ENCODE data around the gene DEPP1.

The DEPP1 gene

GRCh38 chr10:44993226-44993921 lies 14.8 kb upstream of the DEPP1 start:
- no peak for DNase-seq (ENCODE audit: low read depth)

DNA sequence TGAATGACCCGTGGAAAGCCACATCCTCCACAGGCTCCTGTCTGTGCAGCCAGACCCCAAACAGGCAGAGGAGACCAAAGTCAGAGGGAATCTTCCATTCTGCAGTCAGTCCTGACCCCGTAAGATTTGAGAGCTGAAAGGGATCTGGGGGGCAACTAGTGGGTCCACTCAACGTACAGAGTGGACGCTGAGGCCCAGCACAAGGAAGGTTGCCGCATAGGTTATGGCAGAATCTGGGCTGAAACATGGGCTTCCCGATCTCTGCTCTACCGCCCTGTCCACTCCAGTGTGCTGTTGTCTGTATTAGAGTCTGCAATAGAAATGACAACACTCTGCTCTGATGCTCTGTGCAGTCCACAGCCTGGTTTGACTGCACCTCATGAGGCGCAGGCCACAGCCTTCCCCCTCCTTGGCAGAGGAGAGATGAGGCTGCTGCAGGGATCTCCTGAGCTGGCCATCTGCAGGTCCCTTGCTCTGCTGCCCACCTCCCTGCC lies 14.2 kb upstream of the DEPP1 start:
- no peak for DNase-seq (ENCODE audit: low read depth)

- DNase-seq (ENCODE audit: low read depth) = no peak
Measured at GRCh38 chr10:44992070-44992731, 13.6 kb upstream of the DEPP1 start.

DNA sequence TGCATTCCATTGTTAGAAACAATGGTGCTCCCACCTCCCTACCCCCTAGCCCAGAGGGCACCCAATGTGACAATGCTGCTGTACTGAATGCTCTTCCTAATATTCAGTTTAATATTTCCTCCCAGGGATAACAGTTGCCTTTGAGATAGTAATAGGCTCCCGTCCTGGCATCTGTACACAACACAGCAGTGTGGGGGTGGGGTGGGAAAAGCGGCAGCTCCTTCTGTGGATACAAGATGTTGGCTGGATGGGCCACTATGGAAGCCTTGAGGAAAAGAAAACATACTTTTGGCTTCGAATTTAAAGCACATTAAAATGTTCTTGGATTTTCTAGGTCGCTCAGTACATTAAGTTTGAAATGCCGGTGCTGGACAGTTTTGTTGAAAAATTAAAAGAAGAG lies 13.0 kb upstream of the DEPP1 start:
- no peak for DNase-seq (ENCODE audit: low read depth)

- DNase-seq (ENCODE audit: low read depth) = no peak
Measured at GRCh38 chr10:44990965-44991364, 12.4 kb upstream of the DEPP1 start.

GRCh38 chr10:44990302-44990655 lies 11.7 kb upstream of the DEPP1 start:
- no peak for DNase-seq (ENCODE audit: low read depth)

DNA sequence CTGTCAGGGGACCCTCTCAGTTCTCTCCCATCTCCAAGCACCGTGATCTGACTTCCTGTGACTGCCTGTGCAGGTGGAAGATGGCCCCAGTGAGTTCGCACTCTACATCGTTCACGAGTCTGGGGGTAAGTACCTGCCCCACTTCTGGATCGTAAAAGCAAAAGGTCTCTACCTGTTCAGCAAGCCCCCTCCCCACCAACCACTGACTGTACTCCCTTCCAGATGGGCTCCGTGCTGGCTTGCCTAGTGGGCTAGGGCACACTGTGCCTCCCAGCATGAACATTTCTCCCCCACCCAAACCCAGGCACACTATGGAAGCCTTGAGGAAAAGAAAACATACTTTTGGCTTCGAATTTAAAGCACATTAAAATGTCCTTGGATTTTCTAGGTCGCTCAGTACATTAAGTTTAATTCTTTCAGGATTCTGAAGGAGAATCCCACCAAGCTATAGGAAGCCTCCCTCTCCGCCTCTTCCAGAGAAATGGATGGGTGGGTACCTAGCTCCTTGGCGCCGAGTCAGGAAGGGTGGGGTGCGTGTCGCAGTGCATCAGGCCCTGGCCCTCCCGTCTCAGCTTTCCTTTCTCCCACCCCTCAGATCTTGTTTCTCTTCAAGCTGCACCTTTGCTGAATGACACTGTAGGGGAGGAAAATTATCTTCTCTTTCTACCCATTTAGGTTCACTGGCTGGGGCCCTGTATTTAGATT lies 11.1 kb upstream of the DEPP1 start:
- no peak for DNase-seq (ENCODE audit: low read depth)

- no peak for DNase-seq (ENCODE audit: low read depth)
Measured at GRCh38 chr10:44988957-44989585, 10.5 kb upstream of the DEPP1 start.

- no peak for DNase-seq (ENCODE audit: low read depth)
Measured at GRCh38 chr10:44986670-44987069, 8.1 kb upstream of the DEPP1 start.

GRCh38 chr10:44986179-44986578 lies 7.6 kb upstream of the DEPP1 start:
- no peak for DNase-seq (ENCODE audit: low read depth)

DNA sequence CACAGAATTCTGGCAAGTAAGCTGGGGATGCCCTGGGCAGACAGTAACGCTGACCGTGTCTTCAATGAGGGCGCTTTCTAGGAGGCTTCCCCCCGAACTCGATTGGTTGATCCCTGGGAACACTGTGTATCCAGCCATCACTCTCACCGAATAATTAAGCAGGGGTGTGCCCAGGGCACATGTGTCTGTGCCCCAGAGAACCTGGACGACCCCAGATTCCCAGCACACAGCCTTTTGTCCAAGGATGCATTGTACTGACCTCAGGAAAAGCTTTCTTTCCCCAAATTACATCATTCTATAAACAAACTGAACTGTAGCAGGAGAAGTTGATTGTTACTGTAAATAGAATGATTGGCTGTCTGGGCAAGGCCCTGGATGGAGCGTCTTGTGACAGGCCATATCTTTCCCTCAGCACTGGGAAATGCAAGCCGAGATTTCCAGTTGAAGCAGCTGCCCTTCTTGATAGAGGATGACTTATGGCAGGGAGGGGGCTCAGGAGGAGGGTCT lies 6.6 kb upstream of the DEPP1 start:
- DNase-seq (ENCODE audit: low read depth) = no peak

- DNase-seq (ENCODE audit: low read depth) = no peak
Measured at GRCh38 chr10:44984671-44985101, 6.1 kb upstream of the DEPP1 start.

DNA sequence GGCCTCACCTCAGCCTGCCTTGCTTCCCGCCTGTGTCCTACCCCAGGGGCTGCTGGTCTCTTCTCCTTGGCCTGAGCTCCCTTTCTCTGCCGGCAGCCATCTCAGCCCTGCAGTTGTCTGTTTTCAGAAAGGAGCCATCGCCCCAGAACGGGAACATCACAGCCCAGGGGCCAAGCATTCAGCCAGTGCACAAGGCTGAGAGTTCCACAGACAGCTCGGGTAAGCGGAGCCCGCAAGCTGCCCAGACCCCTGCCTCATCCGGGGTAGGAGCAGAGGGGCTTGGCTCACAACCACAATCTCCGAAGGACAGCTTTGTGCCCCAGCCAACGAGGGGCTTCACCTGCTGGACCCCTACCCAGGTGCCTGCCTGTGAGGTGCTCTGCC lies 5.3 kb upstream of the DEPP1 start:
- no peak for DNase-seq (ENCODE audit: low read depth)

DNA sequence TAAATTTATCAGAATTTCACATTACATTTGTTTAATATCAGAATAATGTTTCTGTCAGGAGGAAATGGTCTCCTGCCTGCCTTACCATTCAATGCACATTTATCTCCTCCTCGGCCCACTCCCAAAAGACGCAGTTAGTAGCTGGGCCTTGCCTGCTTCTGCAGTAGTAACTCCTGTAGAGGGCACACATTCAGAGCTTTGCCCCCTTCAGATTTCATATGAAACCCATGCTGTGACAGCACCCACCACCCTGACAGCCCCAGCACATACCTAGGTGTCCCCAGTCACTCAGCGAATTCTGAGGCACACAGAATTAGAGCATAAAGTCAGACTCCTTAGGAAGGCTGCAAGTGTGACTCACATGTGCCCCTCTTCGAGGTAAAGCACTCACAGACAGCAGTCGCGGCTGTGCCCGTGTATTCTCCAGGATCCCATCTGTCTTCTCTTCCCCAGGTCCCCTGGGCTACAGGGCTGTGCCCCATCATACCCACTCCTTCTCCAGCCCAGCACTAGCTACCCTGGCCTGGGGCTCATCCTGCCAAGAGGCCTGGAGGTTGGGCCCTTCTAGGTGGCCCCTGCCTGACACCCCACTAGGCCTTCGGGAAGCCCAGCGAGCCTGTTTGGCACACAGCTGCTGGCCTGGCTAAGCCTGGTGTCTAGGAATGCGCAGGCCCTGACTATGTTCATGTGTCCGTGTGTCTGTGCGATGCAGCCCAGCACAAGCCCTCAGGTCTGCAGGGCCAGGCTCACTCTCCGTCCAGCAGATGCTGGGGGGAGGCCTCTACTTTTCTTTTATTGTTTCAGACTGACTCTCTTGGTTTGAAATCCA lies 4.7 kb upstream of the DEPP1 start:
- no peak for DNase-seq (ENCODE audit: low read depth)

- DNase-seq (ENCODE audit: low read depth) = no peak
Measured at GRCh38 chr10:44982496-44982895, 3.9 kb upstream of the DEPP1 start.

- no peak for DNase-seq (ENCODE audit: low read depth)
Measured at GRCh38 chr10:44982114-44982460, 3.5 kb upstream of the DEPP1 start.

DNA sequence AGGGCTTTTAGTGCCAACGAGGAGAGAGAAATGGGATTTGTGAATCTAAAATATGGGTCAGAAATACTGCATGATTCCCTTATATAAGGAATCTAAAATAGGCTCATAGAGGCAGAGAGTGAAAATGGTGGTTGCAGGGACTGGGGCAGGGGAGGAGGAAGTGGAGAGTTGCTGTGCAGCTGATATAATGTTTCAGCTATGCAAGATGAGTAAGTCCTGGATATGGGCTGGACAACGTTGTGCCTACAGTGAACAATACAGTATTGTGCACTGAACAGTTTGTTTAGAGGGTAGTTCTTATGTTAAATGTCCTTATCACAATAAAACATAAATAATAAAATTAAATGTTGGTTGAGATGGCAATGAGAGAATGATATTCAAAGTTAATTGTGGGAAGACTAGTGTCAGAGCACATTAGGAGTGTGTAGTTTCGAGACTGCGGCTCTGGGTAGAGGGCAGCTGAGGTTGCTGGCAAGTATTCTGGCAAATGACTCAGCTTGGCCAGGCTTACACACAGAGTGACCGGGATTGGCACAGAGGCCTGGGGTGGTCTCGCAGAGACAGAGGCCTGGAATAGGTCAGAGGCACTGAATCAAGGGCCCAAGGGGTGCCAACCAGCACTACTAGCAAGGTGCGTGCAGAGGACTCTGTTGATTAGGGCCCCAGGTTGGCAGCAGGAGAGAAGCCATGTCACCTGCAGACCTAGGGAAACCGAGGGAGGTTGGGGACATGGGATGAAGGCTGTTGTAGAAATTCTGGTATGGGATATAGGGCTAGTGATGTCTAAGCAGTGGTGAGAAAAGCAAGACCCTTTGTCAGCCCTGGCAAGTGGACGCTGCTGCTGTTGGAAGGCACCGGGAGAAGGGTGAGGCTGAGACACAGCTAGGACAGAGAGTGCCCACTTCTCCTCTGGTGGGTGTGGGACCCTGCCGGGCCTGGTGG lies 2.8 kb upstream of the DEPP1 start:
- no peak for DNase-seq (ENCODE audit: low read depth)

- no peak for DNase-seq (ENCODE audit: low read depth)
Measured at GRCh38 chr10:44980309-44981171, 1.9 kb upstream of the DEPP1 start.
